K562 (cell line): ENCODE measurements around the gene BRCC3. TPM values are rescaled to one million over a fixed set of nuclear protein-coding genes. Genes with fewer than 3 reads are reported as not detected.

Experiments used
- ARID3A ChIP-seq: IDR thresholded peaks from 2 replicates; pipeline ENCODE4 v1.6.1; 2012; ENCODE audit warnings: low read depth, low read length, improper control_type of control experiment, borderline replicate concordance
- CHD7 ChIP-seq: fragments of 200-600 bp; sonication (generic); IDR thresholded peaks from one replicate; pipeline ENCODE4 v1.6.1; 2012; ENCODE audit warnings: mild to moderate bottlenecking, low read depth, low read length, inconsistent platforms
- GTF2B ChIP-seq: IDR thresholded peaks from 2 replicates; pipeline ENCODE4 v1.6.1; 2011; ENCODE audit not compliant: insufficient read length; ENCODE audit errors: extremely low read depth
- NCOA6 ChIP-seq: fragments of 450-650 bp; IDR thresholded peaks from 2 replicates; pipeline ENCODE4 v1.6.1; 2017; ENCODE audit warnings: mild to moderate bottlenecking
- PYGO2 ChIP-seq: fragments of 450-650 bp; IDR thresholded peaks from 2 replicates; pipeline ENCODE4 v1.6.1; 2016; ENCODE audit warnings: mild to moderate bottlenecking, missing genetic modification characterization, moderate library complexity, missing compliant biosample characterization
- RBM22 ChIP-seq: fragments of 200-400 bp; formaldehyde crosslinking; IDR thresholded peaks from 2 replicates; pipeline ENCODE4 v1.6.1; 2018; ENCODE audit warnings: low read length, low read depth; ENCODE audit not compliant: poor library complexity, severe bottlenecking
- ZNF395 ChIP-seq: fragments of 200-800 bp; sonication (Bioruptor generic); IDR thresholded peaks from 2 replicates; pipeline ENCODE4 v1.6.1; 2017; ENCODE audit warnings: missing genetic modification characterization, missing compliant biosample characterization
- polyA plus RNA-seq, 8 experiments: library from polyadenylated mRNA; depleted of rRNA in 4 of 8; stranded (reverse) in 5 of 8; unstranded in 3 of 8; fragments of >200 nt; fragmentation: Nextera tagmentation in 2 of 8; fragmentation: Illumina TruSeq in 1 of 8; extraction: Ambion mirVana in 2 of 8; extraction: Trizol in 1 of 8; gene quantifications; 2 replicates each; pipeline versions ENCODE4 v1.2.1 to v1.2.3, GENCODE V29; 2011 to 2014; ENCODE audit warnings: inconsistent platforms in 1 of 8, missing spikeins in 1 of 8
- total RNA-seq, 7 experiments: library from RNA; depleted of rRNA in 6 of 7; stranded (reverse); fragments of >200 nt in 6 of 7; fragmentation: Illumina TruSeq in 2 of 7; extraction: Trizol in 2 of 7; gene quantifications; 2 replicates each; pipeline versions ENCODE4 v1.2.1 to v1.2.3, GENCODE V29; 2011 to 2021; ENCODE audit warnings: low replicate concordance in 1 of 7

BRCC3 gene
- total and polyA plus RNA-seq, 9 of the 15 experiments (the other 6 are each of a cell fraction or from before 2014, with no cell fraction given): 9.6 to 44.8 (median 26.7) TPM

- TF ChIP-seq CHD7 (no peak), GTF2B (no peak), ARID3A (no peak), ZNF395 (CRISPR knock-in tag) (no peak), RBM22 (no peak), PYGO2 (tag) (no peak), NCOA6 (no peak)
These were observed 73.6 kb downstream of the BRCC3 start (continued) for GRCh38 chrX:155144926-155145325.
